ENCODE results near the gene SYP. TPM values are rescaled to one million over a fixed set of nuclear protein-coding genes. Genes with fewer than 3 reads are reported as not detected.
A peak's percentile ranks its signal among the peaks of the same experiment; 100 is the strongest.

The SYP gene
- total RNA-seq, 1 donor from 2014 or later, result 0.07 TPM

DNA sequence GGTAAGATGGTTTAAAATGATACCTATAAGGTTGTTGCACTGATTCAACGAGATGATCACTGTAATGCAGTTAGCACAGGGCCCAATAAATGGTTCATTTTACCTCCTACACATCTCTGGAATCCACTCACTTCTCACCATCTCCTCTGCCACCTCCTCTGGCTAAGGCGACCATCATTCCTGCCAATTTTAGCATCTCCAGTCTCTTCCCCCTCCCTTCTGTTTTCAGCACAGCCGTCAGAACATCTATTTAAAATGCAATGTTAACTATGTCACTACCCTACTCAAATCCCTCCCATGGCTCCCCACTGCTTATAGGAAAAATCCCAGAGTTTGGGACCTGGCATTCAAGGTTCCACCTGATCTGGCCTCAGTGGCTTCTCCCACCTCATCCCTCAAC, 3.5 kb upstream of the SYP start:
- no peaks in the 10 kb centered on the region for H3K36me3 ChIP-seq
- no peak overlapping the region for H2AFZ ChIP-seq (replicated peaks)
- no peaks in the 10 kb centered on the region for H4K20me1 ChIP-seq (ENCODE audit: low read depth)
- no peak overlapping the region for H3K27ac Mint-ChIP-seq
- H3K9me3 Mint-ChIP-seq, result peaks cover 5% of the 10 kb centered on the region
- no peak for DNase-seq (ENCODE audit: low spot score)
- TF ChIP-seq EZH2 (IDR thresholded peaks at IDR 0.05) (no peak), EZH2phosphoT487 (IDR thresholded peaks at IDR 0.05) (no peak), CTCF (IDR thresholded peaks at IDR 0.05) (no peak)
- H3K27ac ChIP-seq, result no peak overlapping the region
- H3K4me2 ChIP-seq, result no peak overlapping the region
- no peak overlapping the region for H3K4me3 Mint-ChIP-seq
- H3K4me1 Mint-ChIP-seq, result peaks cover 4% of the 10 kb centered on the region
- H3K4me1 ChIP-seq, result no peaks in the 10 kb centered on the region
- H3K36me3 Mint-ChIP-seq, result no peaks in the 10 kb centered on the region
- no peak overlapping the region for H3K4me3 ChIP-seq
- no peaks in the 10 kb centered on the region for H3K9me3 ChIP-seq (ENCODE audit: low read depth)
- peaks cover 5% of the 10 kb centered on the region for H3K27me3 Mint-ChIP-seq (ENCODE audit: insufficient read depth, low read depth)
- no peak overlapping the region for H3K9ac ChIP-seq
- H3K79me2 ChIP-seq (ENCODE audit: low read depth), result no peaks in the 10 kb centered on the region
- H3K27me3 ChIP-seq, result peaks cover 13% of the 10 kb centered on the region
- H3F3A ChIP-seq (ENCODE audit: low read depth), result no peaks in the 10 kb centered on the region

GRCh38 chrX:49202022-49202421, 2.0 kb upstream of the SYP start:
- H3K9me3 ChIP-seq (ENCODE audit: low read depth), result no peaks in the 10 kb centered on the region
- H3K79me2 ChIP-seq (ENCODE audit: low read depth), result no peaks in the 10 kb centered on the region
- no peak overlapping the region for H3K9ac ChIP-seq
- no peak overlapping the region for H2AFZ ChIP-seq (replicated peaks)
- no peak for TF ChIP-seq CTCF (IDR thresholded peaks at IDR 0.05)
- no peak for TF ChIP-seq EZH2 (IDR thresholded peaks at IDR 0.05)
- H4K20me1 ChIP-seq (ENCODE audit: low read depth), result no peaks in the 10 kb centered on the region
- H3F3A ChIP-seq (ENCODE audit: low read depth), result no peaks in the 10 kb centered on the region
- no peak overlapping the region for H3K4me3 ChIP-seq
- no peak overlapping the region for H3K27ac Mint-ChIP-seq
- no peak overlapping the region for H3K27ac ChIP-seq
- H3K27me3 Mint-ChIP-seq (ENCODE audit: insufficient read depth, low read depth), result no peaks in the 10 kb centered on the region
- no peak overlapping the region for H3K4me2 ChIP-seq
- H3K4me1 Mint-ChIP-seq, result peaks cover 4% of the 10 kb centered on the region
- peaks cover 5% of the 10 kb centered on the region for H3K9me3 Mint-ChIP-seq
- DNase-seq (ENCODE audit: low spot score), result no peak
- H3K27me3 ChIP-seq, result peaks cover 21% of the 10 kb centered on the region
- no peaks in the 10 kb centered on the region for H3K4me1 ChIP-seq
- H3K36me3 Mint-ChIP-seq, result no peaks in the 10 kb centered on the region
- H3K4me3 Mint-ChIP-seq, result no peak overlapping the region
- H3K36me3 ChIP-seq, result no peaks in the 10 kb centered on the region

DNA sequence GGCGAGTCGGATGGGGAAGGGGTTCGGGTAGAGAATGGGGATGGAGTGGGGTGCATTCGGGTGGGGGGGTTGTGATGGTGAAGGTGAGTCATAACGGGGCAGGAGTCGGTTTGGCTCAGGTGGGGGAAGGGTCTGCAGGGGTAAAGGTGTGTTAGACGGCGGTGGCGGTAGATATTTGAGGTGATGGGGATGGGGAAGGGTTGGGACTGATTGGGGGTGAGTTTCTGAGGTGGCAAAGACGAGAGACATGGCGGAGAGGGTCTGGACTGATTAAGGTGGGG, 738 bp downstream of the SYP start:
- Mint-ChIP-seq H3K36me3 (no peaks in the 10 kb centered on the region), H3K4me3 (peak overlapping the region; percentile 72), H3K4me1 (peaks cover 4% of the 10 kb centered on the region), H3K9me3 (peaks cover 5% of the 10 kb centered on the region), H3K27me3 (ENCODE audit: insufficient read depth, low read depth) (no peaks in the 10 kb centered on the region), H3K27ac (no peak overlapping the region)
- H2AFZ ChIP-seq (replicated peaks), result no peak overlapping the region
- H3K9ac ChIP-seq, result no peak overlapping the region
- no peaks in the 10 kb centered on the region for H4K20me1 ChIP-seq (ENCODE audit: low read depth)
- no peaks in the 10 kb centered on the region for H3K4me1 ChIP-seq
- H3F3A ChIP-seq (ENCODE audit: low read depth), result no peaks in the 10 kb centered on the region
- peaks cover 21% of the 10 kb centered on the region for H3K27me3 ChIP-seq
- H3K79me2 ChIP-seq (ENCODE audit: low read depth), result no peaks in the 10 kb centered on the region
- H3K4me3 ChIP-seq, result no peak overlapping the region
- no peak overlapping the region for H3K4me2 ChIP-seq
- H3K36me3 ChIP-seq, result no peaks in the 10 kb centered on the region
- H3K9me3 ChIP-seq (ENCODE audit: low read depth), result no peaks in the 10 kb centered on the region
- TF ChIP-seq EZH2phosphoT487 (IDR thresholded peaks at IDR 0.05) (no peak), CTCF (IDR thresholded peaks at IDR 0.05) (no peak), EZH2 (IDR thresholded peaks at IDR 0.05) (no peak)
- DNase-seq (ENCODE audit: low spot score), result no peak
- H3K27ac ChIP-seq, result no peak overlapping the region
